ENCODE data around the gene CSNK1G1.

- no peak for TF ChIP-seq POLR2AphosphoS5 (IDR thresholded peaks at IDR 0.05; ENCODE audit: insufficient read depth in 1 of 2, low read depth in 1 of 2)
- no peak for TF ChIP-seq CTCF (IDR thresholded peaks at IDR 0.05)
- TF ChIP-seq POLR2A (IDR thresholded peaks at IDR 0.05) = no peak
Measured at GRCh38 chr15:64233299-64233698, 122.7 kb downstream of the CSNK1G1 start.
